GM12874 (cell line): ENCODE measurements around the gene PIGA.

Source experiments
- CTCF ChIP-seq: IDR thresholded peaks from 2 replicates; pipeline ENCODE4 v1.5.1; 2011; ENCODE audit warnings: low read depth, mild to moderate bottlenecking, control low read depth, low read length, moderate library complexity; ENCODE audit not compliant: insufficient read depth

PIGA gene

GRCh38 chrX:15320297-15320696, 15.0 kb downstream of the PIGA start:
- no peak for TF ChIP-seq CTCF

- no peak for TF ChIP-seq CTCF
These were observed 16.2 kb downstream of the PIGA start for GRCh38 chrX:15319075-15319474.

DNA sequence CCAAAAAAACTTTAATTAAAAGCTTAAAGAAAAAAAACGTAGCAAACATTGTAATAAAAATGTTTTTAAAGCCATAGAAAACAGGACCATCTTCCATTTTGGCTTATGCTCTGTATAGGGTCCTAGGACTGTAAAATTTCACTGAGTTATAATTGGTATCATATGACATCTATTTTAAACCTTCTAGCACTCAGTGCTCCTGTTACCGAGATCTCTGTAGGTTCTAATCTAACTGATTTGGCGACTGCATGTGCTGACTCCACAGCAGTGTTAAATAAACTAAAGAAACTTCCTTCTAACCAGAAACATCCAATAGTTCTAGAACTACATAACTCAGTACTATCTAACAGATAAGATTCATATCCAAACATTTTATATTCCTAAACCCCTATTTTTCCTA, 19.8 kb downstream of the PIGA start, which contains the start of gene ASB11:
Gene ASB11, minus strand, starts transcription at position 132 of the 400 bp plus-strand sequence. Its CDS starts 35 bp downstream, at position 97.
- no peak for TF ChIP-seq CTCF

- TF ChIP-seq CTCF: no peak
These were observed 20.9 kb downstream of the PIGA start for GRCh38 chrX:15314472-15314871.

DNA sequence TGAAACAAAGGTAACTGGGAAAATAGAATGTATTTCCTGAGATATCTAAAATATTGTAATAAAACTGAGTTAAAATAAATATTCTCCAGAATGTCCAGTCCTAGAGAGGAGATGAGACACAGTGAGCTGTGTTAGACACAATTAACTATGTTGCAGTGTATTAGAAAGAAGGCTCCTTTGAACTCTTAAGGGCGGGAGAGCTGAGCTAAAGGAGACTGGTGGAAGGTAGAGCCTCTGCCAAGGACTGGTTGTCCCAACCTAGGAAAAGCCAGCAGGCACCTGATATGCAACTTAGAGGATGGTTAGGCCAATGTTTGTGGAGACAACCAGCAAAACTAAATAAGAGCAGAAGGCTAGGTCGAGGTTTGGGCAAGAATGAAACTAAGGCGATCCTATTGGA, 24.2 kb downstream of the PIGA start:
- TF ChIP-seq CTCF: no peak

DNA sequence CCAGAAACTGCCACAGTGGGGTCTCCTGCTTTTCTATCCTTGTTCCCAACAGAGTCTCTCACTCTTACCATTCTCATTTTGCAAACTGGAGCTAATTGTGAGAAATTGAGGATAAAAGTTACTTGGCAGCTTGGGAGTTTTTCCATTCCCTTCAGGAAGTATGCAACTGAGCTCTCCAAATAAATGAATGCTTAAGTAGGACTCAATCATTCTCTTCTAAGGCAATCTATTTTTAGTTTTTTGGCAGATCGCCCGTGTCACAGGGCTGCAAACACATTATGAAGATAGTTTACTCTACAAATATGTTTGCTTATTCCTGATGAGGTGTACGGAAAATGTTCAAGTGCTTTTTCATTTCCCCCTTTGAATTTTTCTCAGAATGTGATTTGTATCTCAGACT, 25.2 kb downstream of the PIGA start:
- no peak for TF ChIP-seq CTCF

DNA sequence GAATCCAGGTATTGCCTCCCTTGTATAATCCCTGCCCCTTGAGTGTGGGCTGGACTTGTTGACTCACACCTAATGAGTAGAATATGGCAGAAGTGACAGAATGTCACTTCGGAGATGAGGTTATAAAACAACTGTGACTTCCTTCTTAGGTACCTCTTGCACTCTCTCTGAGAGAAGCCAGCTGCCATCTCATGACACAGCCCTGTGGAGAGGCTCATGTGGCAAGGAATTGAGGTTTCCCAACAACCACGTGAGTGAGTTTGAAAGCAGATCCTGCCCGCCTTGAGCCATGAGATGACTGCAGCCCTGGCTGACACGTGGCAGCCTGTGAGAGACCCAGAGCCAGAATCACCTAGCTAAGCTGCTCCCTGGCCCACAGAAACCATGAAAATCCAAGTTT, 33.4 kb downstream of the PIGA start:
- no peak for TF ChIP-seq CTCF
